ENCODE measurements around the gene NTM.

DNA sequence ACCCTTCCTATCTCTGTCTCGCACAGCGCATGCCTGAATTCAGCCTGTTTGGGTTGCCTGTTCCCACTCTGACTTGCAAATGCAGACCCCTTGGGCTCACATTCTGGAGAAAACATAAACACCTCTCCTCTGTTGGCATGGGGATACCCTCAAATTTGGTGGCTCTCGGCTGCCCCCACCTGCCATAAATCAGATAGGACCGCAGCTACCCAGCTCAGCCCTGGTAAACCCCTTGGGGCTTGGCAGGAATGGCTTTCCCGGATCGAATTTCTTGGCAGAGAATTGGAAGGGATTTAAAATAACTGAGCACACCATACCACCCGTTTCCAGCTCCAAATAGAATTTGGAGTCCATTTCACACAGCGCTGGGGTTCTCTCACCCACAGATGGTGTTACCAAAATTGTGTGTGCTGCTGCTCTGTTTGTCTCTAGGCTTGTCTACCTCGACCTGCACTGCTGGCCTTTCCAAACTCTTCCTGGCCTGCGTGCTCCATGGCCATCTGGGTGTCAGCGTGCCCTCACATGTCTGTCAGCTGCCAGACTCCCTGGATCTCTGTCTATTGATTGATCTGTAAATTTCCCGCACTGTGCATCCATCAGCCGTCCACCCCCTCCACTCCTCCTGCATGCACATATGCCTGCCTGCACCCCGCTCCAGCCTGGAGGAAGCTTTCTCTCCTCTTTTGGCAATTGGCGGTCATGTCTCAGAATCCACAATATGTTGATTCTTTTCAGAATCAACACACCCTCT lies 134.0 kb downstream of the NTM start:
- TF ChIP-seq, protein P1, sequence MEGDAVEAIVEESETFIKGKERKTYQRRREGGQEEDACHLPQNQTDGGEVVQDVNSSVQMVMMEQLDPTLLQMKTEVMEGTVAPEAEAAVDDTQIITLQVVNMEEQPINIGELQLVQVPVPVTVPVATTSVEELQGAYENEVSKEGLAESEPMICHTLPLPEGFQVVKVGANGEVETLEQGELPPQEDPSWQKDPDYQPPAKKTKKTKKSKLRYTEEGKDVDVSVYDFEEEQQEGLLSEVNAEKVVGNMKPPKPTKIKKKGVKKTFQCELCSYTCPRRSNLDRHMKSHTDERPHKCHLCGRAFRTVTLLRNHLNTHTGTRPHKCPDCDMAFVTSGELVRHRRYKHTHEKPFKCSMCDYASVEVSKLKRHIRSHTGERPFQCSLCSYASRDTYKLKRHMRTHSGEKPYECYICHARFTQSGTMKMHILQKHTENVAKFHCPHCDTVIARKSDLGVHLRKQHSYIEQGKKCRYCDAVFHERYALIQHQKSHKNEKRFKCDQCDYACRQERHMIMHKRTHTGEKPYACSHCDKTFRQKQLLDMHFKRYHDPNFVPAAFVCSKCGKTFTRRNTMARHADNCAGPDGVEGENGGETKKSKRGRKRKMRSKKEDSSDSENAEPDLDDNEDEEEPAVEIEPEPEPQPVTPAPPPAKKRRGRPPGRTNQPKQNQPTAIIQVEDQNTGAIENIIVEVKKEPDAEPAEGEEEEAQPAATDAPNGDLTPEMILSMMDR (optimal IDR thresholded peaks at IDR 0.05 in 1 of 3, IDR thresholded peaks at IDR 0.05 in 1 of 3, conservative IDR thresholded peaks at IDR 0.05 in 1 of 3; ENCODE audit: extremely low read depth in 1 of 3, insufficient read depth in 2 of 3, low read length in 3 of 3) = peak; percentile 38 to 61 (median 47)
- no peak for TF ChIP-seq EZH2 (IDR thresholded peaks at IDR 0.05; ENCODE audit: low read length)
